ENCODE data around the gene C2orf76.

GRCh38 chr2:119352357-119352756 lies 14.3 kb downstream of the C2orf76 start:
- TF ChIP-seq CTCF (IDR thresholded peaks at IDR 0.05; ENCODE audit: insufficient read depth, low read length, poor library complexity, severe bottlenecking) (no peak), EZH2phosphoT487 (conservative IDR thresholded peaks at IDR 0.05; ENCODE audit: low read length) (no peak)

Measured in SU-DHL-6 (cell line).